Neutrophil (primary cell): ENCODE data around the gene UBE3D.

Experiments
- H3K27ac ChIP-seq: fragments of 200-600 bp; sonication (generic); 2 replicates; pipeline ENCODE4 v1.5.1; 2016; ENCODE audit warnings: mild to moderate bottlenecking, moderate library complexity
- H3K27me3 ChIP-seq: fragments of 200-600 bp; sonication (generic); 2 replicates; pipeline ENCODE4 v1.6.0; 2016; ENCODE audit warnings: mild to moderate bottlenecking
- H3K36me3 ChIP-seq: fragments of 200-600 bp; sonication (generic); 2 replicates; pipeline ENCODE4 v1.5.1; 2017
- H3K4me1 ChIP-seq, 2 experiments: fragments of 200-600 bp in 1 of 2; sonication (generic) in 1 of 2; 1 replicate in 1 of 2; 2 replicates in 1 of 2; pipeline versions ENCODE4 v1.5.1 to v1.6.1; 2013 to 2016; ENCODE audit warnings: low read depth in 1 of 2, low read length in 1 of 2, mild to moderate bottlenecking in 1 of 2, moderate library complexity in 1 of 2; ENCODE audit not compliant: control insufficient read depth in 1 of 2, insufficient read depth in 1 of 2
- H3K4me3 ChIP-seq, 2 experiments: fragments of 200-600 bp in 1 of 2; sonication (generic) in 1 of 2; 1 replicate in 1 of 2; 2 replicates in 1 of 2; pipeline ENCODE4 v1.5.1; 2013 to 2016; ENCODE audit warnings: low read depth in 1 of 2, low read length in 1 of 2, mild to moderate bottlenecking in 1 of 2, moderate library complexity in 1 of 2
- H3K9me3 ChIP-seq: fragments of 200-600 bp; sonication (generic); 2 replicates; pipeline ENCODE4 v1.5.1; 2016
- CTCF ChIP-seq: fragments of 200-600 bp; sonication (generic); IDR thresholded peaks from 2 replicates; pipeline ENCODE4 v1.5.1; 2016; ENCODE audit warnings: antibody characterized with exemption

UBE3D gene

GRCh38 chr6:83083476-83083875 lies 17.8 kb upstream of the UBE3D start:
- no peaks in the 10 kb centered on the region for H3K36me3 ChIP-seq
- no peak overlapping the region for H3K27ac ChIP-seq
- TF ChIP-seq CTCF, result no peak
- H3K27me3 ChIP-seq, result no peaks in the 10 kb centered on the region
- no peaks in the 10 kb centered on the region for H3K9me3 ChIP-seq
- no peak overlapping the region for H3K4me3 ChIP-seq
- no peaks in the 10 kb centered on the region for H3K4me1 ChIP-seq

GRCh38 chr6:83073615-83074014 lies 8.0 kb upstream of the UBE3D start:
- Histone ChIP-seq H3K4me3 (no peak overlapping the region), H3K27me3 (no peaks in the 10 kb centered on the region), H3K9me3 (no peaks in the 10 kb centered on the region), H3K4me1 (peaks cover 1 to 2% of the 10 kb centered on the region in 2 experiments), H3K36me3 (no peaks in the 10 kb centered on the region), H3K27ac (no peak overlapping the region)
- TF ChIP-seq CTCF, result no peak

DNA sequence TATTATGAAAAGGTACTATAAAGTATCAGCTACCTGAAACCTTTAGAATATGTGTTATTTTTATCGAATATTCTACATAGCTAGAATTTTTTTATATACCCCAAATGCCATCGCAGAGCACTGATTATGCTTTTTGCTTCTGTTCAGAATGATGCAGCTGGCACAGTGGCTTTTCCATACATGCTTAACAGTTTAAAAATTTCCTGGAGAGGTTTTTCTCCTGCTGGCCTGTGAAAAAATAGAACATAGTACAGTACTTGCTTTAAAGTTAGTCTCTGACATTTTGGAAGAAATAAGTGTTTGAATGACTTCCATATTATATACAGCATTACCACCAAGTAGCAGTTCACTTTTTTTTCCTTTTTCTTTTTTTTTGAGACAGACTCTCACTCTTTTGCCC lies 7.1 kb upstream of the UBE3D start:
- no peak overlapping the region for H3K27ac ChIP-seq
- H3K27me3 ChIP-seq, result no peaks in the 10 kb centered on the region
- no peaks in the 10 kb centered on the region for H3K9me3 ChIP-seq
- no peaks in the 10 kb centered on the region for H3K36me3 ChIP-seq
- no peak for TF ChIP-seq CTCF
- no peak overlapping the region for H3K4me3 ChIP-seq
- H3K4me1 ChIP-seq, result peaks cover 8 to 10% of the 10 kb centered on the region in 2 experiments

DNA sequence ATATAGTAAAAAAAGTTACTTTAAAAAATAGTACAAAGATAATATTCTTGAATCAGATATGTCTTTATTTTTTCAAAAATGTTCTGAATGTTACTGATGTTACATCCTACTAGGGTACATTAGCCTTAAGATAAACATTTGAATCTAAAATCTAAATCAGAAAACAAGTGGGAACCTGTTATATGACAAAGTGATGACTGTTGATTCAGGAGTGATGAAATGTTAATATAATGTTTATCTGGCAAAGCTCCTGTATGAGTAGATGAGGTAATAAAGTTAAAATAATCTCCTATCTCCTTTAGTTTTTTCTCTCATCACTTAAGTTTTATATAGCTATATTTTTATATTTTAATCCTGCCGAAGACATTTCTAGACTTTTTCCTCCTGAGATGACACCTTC lies 6.1 kb upstream of the UBE3D start:
- Histone ChIP-seq H3K4me1 (peaks cover 8 to 12% of the 10 kb centered on the region in 2 experiments), H3K27me3 (no peaks in the 10 kb centered on the region), H3K4me3 (no peak overlapping the region), H3K27ac (no peak overlapping the region), H3K9me3 (no peaks in the 10 kb centered on the region), H3K36me3 (no peaks in the 10 kb centered on the region)
- TF ChIP-seq CTCF, result no peak

DNA sequence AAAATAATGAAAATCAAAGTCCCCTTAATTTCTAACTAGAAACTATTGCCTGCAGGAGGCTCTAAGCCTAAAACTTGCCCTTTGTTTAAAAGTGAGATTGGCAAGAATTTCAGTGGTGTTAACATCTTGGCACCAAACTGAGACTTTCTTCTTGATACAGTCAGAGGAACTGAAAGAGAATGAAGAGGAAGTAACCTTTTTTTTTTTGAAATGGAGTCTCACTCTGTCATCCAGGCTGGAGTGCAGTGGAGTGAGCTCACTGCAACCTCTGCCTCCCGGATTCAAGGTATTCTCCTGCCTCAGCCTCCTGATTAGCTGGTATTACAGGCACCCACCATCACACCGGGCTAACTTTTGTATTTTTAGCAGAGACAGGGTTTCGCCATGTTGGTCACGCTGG lies 5.4 kb upstream of the UBE3D start:
- no peak for TF ChIP-seq CTCF
- H3K4me3 ChIP-seq, result no peak overlapping the region
- H3K36me3 ChIP-seq, result no peaks in the 10 kb centered on the region
- H3K27ac ChIP-seq, result peak overlapping the region; percentile 35
- no peaks in the 10 kb centered on the region for H3K9me3 ChIP-seq
- H3K27me3 ChIP-seq, result no peaks in the 10 kb centered on the region
- H3K4me1 ChIP-seq, result peaks cover 11 to 14% of the 10 kb centered on the region in 2 experiments

DNA sequence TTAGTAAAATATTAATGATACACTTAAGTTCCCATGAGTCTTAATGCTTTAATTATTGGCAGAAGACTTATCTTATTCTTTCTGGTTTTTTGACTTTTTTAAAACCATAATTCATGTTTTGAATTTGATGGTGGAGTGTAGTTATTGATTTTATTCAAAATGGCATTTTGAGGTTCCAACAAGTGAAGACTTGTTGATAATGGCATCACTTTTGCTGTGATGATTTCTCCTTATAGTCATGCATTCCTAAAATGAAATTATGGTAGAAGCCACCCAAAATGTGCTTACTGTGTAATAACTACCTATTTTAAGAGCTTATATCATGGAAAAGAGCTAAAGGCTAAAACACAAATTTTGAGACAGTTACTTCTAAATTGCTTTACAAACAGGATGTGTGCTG lies 4.0 kb upstream of the UBE3D start:
- no peaks in the 10 kb centered on the region for H3K36me3 ChIP-seq
- no peaks in the 10 kb centered on the region for H3K9me3 ChIP-seq
- peaks cover 24 to 28% of the 10 kb centered on the region in 2 experiments for H3K4me1 ChIP-seq
- no peak for TF ChIP-seq CTCF
- peaks cover 5% of the 10 kb centered on the region for H3K27me3 ChIP-seq
- no peak overlapping the region for H3K4me3 ChIP-seq
- no peak overlapping the region for H3K27ac ChIP-seq
